Lower leg skin (tissue), 3 donors: ENCODE data around the gene PCYT2.

Experiments
- CTCF ChIP-seq, 3 donors: fragments of 450-650 bp; IDR thresholded peaks; one replicate each; pipeline ENCODE4 v1.5.1; 2016; ENCODE audit warnings: antibody characterized with exemption in 3 of 3, mild to moderate bottlenecking in 3 of 3, moderate library complexity in 2 of 3
- POLR2A ChIP-seq, 2 donors: fragments of 450-650 bp; IDR thresholded peaks; one replicate each; pipeline ENCODE4 v1.6.1; 2016 to 2017; ENCODE audit warnings: antibody characterized with exemption in 2 of 2, mild to moderate bottlenecking in 1 of 2, moderate library complexity in 1 of 2

GRCh38 chr17:81955058-81955681 lies 44.0 kb upstream of the PCYT2 start:
- TF ChIP-seq CTCF (IDR thresholded peaks at IDR 0.05) (no peak), POLR2A (IDR thresholded peaks at IDR 0.05) (no peak)
